GM19238 (cell line): ENCODE results near the gene SLC35B2.

Experiments
- DNase-seq: peaks from one replicate; pipeline ENCODE4 v3.0.0; 2011; ENCODE audit warnings: low spot score; ENCODE audit not compliant: insufficient read length

Gene SLC35B2, protein sequence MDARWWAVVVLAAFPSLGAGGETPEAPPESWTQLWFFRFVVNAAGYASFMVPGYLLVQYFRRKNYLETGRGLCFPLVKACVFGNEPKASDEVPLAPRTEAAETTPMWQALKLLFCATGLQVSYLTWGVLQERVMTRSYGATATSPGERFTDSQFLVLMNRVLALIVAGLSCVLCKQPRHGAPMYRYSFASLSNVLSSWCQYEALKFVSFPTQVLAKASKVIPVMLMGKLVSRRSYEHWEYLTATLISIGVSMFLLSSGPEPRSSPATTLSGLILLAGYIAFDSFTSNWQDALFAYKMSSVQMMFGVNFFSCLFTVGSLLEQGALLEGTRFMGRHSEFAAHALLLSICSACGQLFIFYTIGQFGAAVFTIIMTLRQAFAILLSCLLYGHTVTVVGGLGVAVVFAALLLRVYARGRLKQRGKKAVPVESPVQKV

DNA sequence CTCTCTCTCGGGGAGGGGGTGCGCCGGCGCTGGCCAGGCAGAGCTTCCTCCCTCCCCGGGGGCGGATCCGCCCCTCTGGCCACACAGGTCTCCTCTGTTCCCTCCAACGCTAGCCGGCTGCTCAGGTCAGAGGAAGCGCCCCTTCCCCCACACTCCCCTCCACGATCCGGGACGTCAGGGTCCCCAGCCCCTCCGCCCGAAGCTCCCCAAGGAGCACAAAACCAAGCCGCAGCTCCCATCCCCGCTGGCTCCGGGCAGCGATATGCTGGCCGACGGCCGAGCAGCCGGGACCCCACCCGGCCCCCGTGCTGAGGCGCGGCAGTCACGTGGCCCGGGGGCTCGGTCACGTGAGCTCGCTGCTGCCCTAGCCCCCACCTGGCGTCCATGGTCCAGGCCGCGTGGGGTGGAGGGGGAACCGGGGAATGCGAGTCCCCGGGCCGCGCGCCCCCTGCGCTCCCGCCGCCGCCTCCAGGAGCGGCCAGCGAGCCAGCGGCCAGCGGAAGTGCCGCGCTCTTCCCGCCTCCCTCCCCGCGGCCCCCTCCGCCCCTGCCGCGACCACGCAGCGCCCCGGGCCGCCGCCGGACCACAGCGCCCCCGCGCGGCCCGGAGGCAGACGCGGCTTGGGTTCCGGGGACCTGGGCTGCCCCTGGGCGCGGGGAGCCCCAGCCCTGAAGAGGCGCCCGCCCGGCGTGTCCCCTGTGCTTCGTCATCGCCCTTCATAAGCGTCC is at the start of gene SLC35B2:
Gene SLC35B2, minus strand, starts transcription at position 504 of the 728 bp plus-strand sequence. Its CDS starts 118 bp downstream, at position 386.
- peak; percentile 75 for DNase-seq

DNA sequence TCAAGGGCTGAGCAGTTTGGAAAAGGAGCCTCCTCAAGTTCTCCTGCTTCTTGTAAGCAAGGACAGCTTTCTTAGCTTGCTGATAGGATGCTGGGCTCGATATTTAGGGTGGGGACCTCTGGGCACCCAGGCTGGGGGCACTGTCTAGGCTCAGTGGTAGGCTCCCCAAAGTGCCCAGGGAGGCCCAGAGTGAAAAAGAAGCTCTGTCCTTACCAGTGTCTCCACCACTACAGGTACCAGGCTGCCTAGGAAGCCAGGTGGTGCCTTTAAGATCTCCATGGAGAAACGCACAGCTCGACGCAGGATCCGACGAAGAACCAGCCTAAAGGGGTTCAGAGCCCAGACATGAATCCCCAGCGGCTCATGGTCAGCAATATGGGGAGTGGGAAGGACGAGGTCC is 49.4 kb upstream of the SLC35B2 start:
- no peak for DNase-seq

DNA sequence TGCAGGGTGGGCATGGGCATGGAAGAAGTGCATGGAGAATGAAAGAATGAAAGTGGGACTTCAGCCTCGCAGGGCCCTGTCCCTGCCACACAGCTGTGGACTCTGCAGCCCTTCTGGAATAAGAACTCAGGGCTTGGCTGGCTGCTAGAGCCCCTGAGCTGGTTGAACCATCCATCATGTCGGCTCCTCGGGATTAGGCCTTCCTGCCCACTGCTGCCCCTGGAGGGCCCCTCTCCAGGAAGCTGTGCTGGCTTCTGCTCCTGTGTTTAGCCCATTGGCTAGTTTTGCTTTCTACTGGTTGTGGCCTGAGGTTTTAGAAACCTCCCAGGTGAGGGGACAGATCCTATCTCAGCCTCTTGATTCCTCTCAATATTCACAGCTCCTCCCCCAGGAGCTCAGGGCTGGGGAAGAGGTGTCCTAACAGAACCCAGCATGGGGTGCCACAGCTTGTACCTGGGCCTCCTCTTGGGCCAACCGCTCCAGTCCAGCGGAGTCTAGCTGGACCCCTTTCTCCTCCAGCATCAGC is 47.9 kb upstream of the SLC35B2 start:
- no peak for DNase-seq

DNA sequence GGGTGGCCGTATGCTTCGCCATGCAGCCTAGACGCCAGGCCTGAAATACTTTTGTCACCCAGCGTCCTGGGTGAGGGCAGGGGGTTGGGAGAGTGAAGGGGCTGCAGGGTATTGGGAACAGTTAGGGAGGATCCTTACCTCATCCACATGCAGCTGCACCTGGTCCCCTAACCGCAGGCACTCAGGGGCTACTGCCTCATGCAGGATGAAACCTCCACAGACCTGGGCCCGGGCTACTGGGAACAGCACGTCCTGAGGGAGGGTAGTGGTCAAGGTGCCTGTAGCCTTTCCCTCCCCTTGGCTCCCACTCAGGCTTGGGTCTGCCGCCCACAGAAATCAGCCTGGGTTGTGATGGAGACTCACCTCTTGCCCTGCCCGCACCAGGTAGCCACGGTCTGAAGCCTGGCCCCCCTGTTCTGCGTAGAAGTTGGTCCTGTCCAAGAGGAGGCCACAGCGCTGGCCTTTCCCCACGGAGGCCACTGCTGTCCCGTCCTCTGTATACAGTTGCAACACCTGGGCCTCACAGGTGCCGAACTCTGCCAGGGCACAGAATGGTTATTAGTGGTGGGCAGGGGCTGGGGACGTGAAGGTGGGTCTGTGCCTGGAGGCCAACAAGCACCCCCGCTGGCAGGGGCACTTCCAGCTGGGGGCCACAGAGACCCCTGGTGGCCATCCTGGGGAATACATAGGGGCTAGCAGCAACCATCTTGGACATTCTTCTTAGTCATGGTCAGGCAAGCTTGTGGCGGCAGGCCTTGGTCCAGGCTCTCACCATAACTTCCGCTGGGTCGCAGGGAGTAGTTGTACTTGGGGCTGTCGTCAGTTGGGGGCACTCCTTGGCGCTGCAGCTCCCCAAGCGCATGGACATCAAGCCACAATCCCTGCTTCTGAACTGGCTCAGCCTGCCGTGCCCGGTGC is 47.2 kb upstream of the SLC35B2 start:
- peak; percentile 56 for DNase-seq

DNA sequence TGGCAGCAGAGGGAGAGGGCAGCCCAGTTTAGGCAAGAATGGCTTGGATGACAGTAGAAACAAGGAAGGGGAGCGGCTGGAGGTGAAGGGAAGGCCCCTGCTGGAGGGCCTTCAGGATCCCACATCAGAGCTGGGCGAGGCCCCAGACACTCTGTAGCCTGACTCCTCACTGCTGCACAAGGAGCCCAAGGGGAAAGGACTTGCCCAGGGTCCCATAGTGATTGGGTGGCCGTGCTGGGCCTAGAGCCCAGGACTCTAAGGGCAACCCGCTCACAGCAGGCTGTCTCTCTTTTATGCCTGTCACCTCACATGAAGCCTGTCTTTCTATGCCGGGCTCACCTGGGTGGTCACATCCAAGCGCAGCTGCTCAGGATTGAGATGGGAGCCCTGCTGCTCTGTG is 46.5 kb upstream of the SLC35B2 start:
- DNase-seq = no peak

DNA sequence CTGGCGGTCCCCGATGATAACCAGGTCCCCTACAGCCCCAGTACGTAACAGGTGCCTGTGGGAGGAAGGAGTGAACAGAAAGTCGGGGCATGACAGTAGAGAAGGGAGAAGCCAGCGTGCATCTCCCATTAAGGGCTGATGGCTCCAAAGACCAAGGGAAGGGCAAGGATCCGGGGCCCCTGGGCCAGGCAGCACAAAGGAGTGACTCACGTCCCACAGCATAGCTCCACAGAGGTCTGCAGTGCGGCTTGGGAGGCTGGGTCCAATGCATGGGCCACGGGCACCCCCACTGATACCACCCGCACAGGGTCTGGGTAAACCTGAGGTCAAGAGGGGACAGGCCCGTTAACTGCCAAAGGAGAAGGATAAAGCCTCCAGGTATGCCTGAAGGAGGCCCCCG is 45.5 kb upstream of the SLC35B2 start:
- DNase-seq = no peak

DNA sequence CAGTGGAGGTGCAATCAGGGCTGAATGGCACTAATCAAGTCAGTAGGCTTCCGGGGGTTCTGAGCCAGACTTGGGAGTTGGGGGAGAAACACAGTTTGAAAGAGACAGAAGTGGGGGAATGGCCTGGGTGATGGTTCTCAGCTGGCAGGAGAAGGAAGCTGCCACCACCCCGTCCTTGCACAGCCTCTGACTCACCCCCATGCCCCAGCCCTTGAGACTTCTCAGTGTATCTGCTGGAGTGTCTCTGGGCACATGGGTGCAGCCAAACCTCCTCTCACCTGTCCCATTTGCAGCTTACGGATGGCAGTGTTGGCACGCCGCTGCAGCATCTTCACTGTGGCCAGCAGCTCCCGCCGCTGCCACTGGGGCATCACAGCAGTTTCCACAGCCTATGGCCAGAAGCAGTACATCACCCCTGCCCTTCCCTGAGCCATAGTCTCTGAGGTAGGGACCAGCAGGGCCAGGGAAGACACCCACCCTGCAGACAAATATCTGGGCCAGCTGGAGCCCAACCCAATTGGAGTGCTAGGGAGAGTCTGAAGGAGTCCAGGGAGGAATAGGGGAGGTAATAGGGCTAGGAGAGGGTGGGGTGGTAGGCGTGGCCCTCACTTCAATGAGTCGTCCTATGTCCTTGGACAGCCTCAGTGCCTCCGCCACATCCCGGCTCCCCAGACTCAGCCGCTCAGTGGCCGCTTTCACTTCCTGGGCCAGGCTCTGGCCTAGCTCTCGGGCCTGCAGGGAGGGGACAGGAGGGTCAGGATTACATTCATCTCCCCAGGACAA is 44.6 kb upstream of the SLC35B2 start:
- DNase-seq = no peak

DNA sequence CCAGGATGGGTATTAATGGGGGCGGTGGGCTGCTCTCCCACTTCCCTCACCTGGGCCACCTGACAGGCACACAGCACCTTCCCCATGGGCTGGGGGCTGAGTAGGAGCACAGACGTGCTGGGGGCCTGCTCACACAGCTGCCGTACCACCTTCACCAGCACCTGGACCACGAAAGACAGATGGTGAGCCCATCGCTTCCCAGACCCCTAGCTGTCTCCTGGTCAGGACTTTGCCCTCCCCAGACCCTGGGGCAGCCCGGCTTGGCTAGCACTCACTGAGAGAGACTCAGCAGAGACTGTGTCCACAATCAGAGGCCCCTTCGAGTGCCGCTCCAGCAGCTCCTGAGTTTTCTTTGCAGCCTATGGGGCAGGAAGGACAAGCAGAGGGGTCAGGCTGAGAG is 43.8 kb upstream of the SLC35B2 start:
- no peak for DNase-seq

DNA sequence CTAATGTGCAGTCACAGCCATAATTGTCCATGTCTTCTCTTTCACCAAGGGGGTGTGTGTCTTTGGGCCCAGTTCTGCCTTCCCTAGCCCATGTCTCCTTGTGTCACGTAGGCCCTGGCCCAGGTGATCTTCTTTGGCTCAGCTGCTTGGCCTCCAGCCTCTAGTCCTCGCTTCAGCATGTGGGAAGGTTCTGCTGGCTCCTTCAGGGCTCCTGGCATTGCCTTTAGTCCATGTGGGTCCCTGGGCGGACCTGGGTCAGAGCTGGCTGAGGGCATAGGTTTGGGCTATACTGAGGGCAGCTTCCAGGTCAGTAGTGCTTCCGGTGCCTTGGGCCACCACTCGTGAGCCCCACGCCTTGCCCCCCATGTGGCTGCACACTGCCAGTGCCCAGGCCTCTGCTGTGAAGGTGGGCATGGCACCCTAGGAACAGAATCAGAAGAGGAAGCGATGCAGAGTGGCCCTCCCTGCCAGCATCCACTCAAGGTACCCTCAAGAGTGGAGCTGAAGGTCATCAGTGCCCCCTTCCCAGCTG is 43.0 kb upstream of the SLC35B2 start:
- no peak for DNase-seq

DNA sequence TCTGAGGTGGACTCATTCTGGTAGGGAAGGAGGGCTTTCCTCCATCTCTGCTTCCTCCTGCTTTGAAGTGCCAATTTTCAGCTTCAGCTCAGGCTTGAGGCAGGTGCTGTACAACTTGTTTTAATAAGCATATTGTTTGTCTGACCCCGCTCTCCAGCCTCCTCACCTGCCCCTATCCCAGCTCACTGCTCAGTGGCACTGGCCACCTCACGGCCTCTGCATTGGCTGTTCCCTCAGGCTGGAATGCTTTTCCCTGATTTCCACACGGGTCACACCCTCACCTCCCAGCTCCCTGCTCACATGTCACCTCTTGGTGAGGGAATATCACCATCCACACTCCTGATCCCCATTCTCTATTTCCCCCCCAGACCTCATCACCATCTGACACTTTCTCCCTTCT is 41.5 kb upstream of the SLC35B2 start:
- DNase-seq = no peak

DNA sequence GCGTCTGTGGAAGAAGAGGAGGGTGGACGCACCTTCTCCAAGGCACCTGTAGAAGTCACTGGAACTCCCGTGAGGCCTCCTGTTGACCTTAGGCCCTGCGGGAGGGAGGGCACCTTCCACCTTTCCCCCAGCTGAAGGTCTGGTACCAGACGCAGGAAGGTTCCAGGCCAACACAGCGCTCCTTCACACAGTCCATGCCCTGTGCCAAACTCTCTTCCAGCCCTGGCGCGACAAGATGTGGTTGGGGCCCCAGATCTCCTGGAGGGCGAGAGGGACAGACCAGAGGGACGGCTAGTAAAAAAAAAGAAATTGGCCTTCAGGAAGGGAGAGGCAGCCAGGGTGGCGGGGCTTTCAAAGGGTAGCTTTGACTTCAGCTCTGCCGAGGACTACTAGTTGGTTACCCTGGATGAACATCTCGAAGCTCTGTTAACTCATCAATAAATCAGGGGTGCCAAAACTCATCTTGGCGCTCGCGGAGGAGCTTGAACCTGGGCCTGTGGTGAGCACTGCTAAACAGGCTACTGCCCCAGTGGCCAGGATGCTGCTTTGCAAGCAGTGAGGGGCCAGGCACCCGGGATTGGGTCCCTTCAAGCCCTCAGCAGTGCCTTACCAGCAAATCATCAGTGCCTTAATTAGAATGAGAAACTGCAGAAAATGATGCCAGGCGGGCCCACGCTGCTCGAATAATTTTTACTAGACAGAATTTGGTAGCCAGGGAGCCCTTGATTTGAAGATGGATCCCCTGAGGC is 40.9 kb upstream of the SLC35B2 start:
- no peak for DNase-seq

DNA sequence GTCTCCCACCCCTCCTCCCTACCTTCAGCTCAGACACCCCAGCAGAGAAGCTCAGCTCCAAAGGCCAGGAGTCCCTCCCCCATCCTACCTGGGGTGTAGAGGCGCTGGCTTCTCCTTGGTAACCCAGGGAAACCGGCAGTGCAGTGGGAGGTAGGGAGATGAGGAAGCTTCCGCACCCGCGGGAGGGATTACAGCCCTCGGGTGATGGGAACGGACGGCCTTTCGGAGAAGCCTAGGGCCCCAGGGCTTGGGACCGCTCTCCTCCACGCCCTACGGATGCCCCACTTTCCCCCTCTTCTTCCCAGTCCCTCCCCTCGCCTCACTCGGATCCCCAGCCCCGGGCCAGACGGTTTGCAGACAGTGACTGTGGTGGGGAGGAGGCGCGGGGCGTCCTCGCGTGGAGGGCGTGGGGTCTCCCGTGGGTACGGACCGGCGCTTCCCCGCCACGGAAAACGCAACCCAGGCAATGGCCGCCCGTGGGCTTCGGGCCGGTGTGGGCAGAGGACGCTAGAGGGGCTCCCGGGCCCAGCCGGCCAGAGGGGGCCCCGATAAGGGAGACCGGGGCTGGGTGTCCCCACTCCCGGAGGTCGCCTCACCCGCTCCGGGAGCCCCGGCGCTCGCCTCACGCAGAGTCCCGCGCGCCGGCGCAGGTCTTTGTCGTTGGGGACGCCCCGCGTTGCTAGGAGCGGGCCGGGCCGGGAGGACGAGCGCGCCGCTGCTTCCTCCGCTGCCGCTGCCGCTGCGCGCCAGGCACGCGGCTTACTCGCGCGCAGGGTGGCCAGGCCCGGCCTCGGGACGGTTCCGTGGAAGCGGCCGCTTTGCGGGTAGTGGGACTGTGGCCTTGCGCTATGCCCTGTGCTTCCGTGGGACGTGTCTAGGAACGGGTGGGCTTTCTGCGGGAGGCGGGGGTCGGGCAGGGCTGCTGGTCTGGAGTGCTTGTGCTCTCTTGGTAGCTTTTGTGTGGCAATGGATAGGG is 40.0 kb upstream of the SLC35B2 start:
- no peak for DNase-seq

DNA sequence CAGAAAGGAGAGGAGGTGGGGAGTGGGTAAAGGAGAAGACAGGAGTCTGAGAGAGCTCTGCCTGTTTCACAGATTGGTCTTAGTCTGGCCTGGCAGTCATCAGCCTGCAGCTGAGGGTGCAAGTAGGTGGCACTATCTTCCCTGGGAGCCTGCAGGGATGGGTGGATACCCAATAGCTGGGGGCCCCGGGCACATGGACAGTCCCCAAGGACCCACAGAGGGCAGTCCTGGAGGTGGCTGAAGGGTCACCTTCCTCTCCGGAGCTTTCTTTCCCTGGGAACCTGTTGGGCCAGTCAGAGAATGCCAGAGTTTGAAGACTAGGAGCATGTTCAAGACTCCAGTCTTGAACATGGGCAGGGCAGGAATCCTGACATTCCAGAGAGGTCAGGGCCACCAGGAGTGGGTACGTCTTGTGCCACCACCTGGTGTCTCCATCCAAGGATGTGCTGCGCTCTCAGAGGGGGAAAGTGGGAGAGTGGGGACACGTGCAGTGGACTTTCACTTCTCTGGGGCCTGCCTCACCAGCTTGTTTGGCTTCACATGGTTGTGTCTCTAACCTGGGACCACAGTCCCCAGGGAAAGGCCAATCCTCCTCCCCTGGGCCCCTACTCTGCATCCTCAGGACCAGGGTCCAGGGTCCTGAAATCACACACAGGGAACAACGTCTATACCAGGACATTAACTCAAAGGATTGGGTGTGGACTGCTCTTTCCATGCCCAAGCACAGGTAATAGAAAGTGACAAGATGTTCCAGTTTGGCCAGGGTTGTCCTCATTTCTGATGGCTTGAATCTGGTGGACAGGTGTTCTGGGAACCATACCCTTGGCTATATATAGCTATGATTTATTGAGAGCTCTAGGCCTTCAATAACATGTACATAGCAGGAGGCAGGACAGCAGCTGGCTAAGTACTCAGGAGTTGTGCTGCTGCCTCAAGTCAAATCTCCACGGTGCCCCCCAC is 37.8 kb upstream of the SLC35B2 start:
- no peak for DNase-seq

DNA sequence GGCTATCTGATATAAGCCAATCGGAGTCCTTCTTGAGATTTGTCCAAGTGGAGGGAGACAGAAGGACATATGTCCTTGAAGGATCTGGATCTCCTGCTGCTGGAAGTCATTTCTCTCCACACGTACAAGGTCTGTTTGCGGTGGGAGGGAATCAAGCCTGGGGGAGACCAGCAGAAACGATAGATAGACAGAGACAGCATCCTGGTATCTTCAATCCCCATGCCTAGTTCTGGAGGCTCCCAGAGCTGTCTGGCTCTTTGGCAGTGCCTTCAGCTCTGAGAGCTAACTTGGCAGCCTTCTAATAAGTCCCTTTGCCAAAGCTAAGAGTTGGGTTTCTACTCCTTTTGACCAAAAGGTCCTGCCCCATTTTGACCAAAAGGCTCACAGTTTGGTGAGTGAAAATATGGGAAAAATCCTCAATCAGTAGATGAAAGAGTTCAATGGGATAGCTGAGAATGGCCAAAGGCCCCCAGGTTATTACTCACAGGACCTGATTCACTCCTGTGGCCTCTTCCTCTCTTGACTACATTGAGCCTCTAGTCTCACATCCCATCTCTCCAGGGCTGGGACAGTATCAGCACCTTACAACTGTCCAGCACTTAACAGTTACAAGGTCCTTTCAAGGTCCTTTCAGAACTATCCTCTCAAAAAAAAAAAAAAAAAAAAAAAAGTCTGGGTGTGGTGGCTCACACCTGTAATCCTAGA is 35.5 kb upstream of the SLC35B2 start:
- no peak for DNase-seq

DNA sequence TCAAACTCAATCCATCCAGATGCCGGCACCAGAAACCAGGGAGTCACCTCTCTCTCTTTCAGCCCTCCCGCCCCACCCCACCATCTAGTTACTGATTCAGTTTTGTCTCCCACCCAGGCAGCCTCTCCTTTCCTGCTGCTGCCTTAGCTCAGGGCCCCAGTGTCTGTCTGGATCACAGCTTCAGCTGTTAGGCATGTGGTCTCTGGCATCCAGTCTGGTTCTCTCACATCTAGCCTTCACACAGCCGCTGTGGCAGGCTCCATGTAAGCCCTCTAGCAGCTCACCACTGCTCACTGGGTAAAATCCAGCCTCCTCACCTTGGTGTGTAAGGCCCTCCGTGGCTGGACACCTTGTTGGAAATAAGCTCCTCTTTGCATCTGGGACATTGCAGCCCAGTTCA is 34.5 kb upstream of the SLC35B2 start:
- DNase-seq = no peak

DNA sequence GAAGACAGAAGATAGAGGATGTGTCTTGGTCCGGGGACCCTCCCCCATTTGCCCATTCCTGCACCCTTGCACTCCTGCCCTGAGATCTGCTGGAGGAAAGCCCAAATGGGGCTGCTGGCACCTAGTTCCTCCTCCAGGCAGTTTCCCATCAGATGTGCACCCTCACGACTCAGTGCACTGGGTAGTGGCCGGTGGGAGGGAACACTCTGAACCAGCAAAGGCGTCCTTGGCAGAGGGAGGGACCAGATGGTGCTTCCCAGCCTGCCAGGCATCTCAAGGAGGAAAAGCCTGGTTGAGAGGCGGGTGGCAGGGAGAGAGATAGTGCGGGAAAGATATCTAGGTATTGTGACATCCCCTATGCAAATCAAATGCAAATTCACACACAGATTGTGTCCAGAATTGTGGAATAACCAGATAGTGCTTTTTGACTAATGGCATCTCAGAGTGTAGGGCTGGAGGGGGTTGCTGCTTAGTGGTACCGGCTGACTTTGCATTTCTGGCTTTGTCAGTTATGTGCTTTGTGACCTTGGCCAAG is 32.5 kb upstream of the SLC35B2 start:
- DNase-seq = no peak
